ENCODE data around the gene UNC13A. TPM values are rescaled to one million over a fixed set of nuclear protein-coding genes. Genes with fewer than 3 reads are reported as not detected.

Gene UNC13A
- total RNA-seq, 1 experiment from 2014 or later: 29.0 TPM

GRCh38 chr19:17616686-17616960 lies 71.5 kb downstream of the UNC13A start:
- no peaks in the 10 kb centered on the region for H3K36me3 ChIP-seq (ENCODE audit: control insufficient read depth in 1 of 2, insufficient read depth in 2 of 2, low read length in 2 of 2)
- H3K79me2 ChIP-seq (ENCODE audit: insufficient read depth, low read length): no peaks in the 10 kb centered on the region
- ChIA-PET RAD21 (ENCODE audit: low non-redundant PET in 1 of 2, low total read pairs in 2 of 2, uncharacterized antibody in 2 of 2, unreplicated experiment in 2 of 2) (no interaction called here), POLR2A (interaction anchor here (1.0 kb wide), 1 partner anchor 11 kb away, joined by 4 read pairs; no protein-coding TSS in a partner anchor), CTCF (interaction anchor here (1.4 kb wide), 1 partner anchor 11 kb away, joined by 3 read pairs; no protein-coding TSS in a partner anchor)
- no peak for TF ChIP-seq ELF1 (IDR thresholded peaks at IDR 0.05; ENCODE audit: borderline replicate concordance, low read depth)
- no peak for TF ChIP-seq EZH2phosphoT487 (IDR thresholded peaks at IDR 0.05; ENCODE audit: borderline replicate concordance)
- no peak for TF ChIP-seq ATF3 (IDR thresholded peaks at IDR 0.05)
- TF ChIP-seq REST (IDR thresholded peaks at IDR 0.05; ENCODE audit: low read depth): no peak
- no peak for TF ChIP-seq FOSL1 (IDR thresholded peaks at IDR 0.05; ENCODE audit: low read depth)
- no peak for TF ChIP-seq RAD21 (IDR thresholded peaks at IDR 0.05; ENCODE audit: low read depth)
- no peak for TF ChIP-seq ZNF274 (IDR thresholded peaks at IDR 0.05; ENCODE audit: low read depth, low read length)
- no peak for TF ChIP-seq SRF (IDR thresholded peaks at IDR 0.05; ENCODE audit: low read depth)
- no peak for TF ChIP-seq EGR1 (IDR thresholded peaks at IDR 0.05; ENCODE audit: low read depth)
- H3K4me3 ChIP-seq (replicated peaks in 1 of 2; ENCODE audit: low read depth in 1 of 2, low read length in 2 of 2): no peak overlapping the region
- H3K9me3 ChIP-seq (ENCODE audit: control insufficient read depth in 1 of 2, insufficient read depth in 1 of 2, low read depth in 1 of 2, low read length in 2 of 2): no peaks in the 10 kb centered on the region; a peak in 1 of 4 replicates
- peaks cover 0 to 16% of the 10 kb centered on the region in 2 experiments; a peak in 2 of 4 replicates for H3K4me1 ChIP-seq (ENCODE audit: control insufficient read depth in 1 of 2, insufficient read depth in 2 of 2, low read length in 2 of 2)
- intact Hi-C loops (cut with micrococcal nuclease): no loop called here
- BruUV-seq (replicated peaks): no TSS peak
- no peaks in the 10 kb centered on the region for H3K9me2 ChIP-seq (ENCODE audit: insufficient read depth)
- H3K27ac ChIP-seq (ENCODE audit: low read depth, low read length): no peak overlapping the region
- no peak overlapping the region for H3K9ac ChIP-seq (ENCODE audit: low read length)
- no peak for DNase-seq (ENCODE audit: low read depth, low spot score)
- no peaks in the 10 kb centered on the region for H3K27me3 ChIP-seq (ENCODE audit: insufficient read depth, low read length)
- no peak for ATAC-seq
- H2AFZ ChIP-seq (ENCODE audit: low read depth, low read length, poor library complexity, severe bottlenecking): no peak overlapping the region
- no peaks in the 10 kb centered on the region for H4K20me1 ChIP-seq (ENCODE audit: insufficient read depth)
- no peak overlapping the region for H3K4me2 ChIP-seq (ENCODE audit: low read length)

All from HCT116 (cell line).